GM18502 (cell line): ENCODE data around the gene MAPKBP1.

Source experiments
- ATAC-seq: cut with Tn5 transposase; IDR thresholded peaks from one replicate; pipeline ENCODE4 v1.9.1; 2021; ENCODE audit warnings: mild to moderate bottlenecking; ENCODE audit not compliant: unreplicated experiment, poor library complexity

The MAPKBP1 gene

GRCh38 chr15:41843571-41843970, 69.3 kb downstream of the MAPKBP1 start:
- no peak for ATAC-seq

GRCh38 chr15:41844814-41845213, 70.5 kb downstream of the MAPKBP1 start:
- ATAC-seq = no peak

DNA sequence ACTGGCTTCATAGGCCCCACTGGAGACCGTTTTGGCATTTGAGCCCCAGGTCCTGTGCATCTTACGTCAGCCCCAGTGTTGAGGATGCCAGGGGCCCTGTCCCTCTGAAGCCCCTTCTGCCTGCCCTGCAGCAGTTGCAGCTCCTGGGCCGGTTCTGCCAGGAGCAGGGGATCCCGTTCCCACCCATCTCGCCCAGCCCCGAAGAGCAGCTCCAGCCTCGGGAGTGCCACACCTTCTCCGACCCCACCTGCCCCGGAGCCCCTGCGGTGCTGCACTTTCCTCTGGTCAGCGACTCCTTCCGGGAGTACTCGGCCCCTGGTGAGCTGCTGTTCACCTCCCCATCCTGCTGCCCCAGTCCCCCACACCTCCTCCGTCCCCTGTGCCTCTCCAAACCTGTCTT, 72.9 kb downstream of the MAPKBP1 start:
- ATAC-seq = no peak

- no peak for ATAC-seq
Measured at GRCh38 chr15:41847981-41848380, 73.7 kb downstream of the MAPKBP1 start.

- ATAC-seq = no peak
Measured at GRCh38 chr15:41848631-41849030, 74.3 kb downstream of the MAPKBP1 start.

DNA sequence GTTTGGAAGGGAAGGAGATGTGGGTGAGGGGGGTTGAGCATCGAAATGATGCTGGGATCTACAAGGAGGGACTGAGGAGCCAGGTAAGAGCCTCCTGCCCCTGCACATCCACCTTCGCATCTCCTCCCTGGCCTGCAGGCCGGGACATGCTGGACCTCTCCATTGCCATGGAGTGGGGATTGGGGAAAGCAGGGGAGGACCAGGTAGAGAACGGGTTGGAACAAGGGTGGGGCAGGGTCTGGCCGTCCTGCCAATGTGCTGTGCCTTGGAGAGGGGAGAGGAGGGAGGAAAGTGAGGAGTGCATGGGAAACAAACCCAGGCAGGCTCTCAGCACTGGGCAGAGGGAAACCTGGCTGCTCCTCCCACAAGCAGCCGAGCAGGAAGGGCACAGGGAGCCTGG, 74.9 kb downstream of the MAPKBP1 start:
- ATAC-seq = no peak

GRCh38 chr15:41849861-41850260, 75.6 kb downstream of the MAPKBP1 start:
- no peak for ATAC-seq

DNA sequence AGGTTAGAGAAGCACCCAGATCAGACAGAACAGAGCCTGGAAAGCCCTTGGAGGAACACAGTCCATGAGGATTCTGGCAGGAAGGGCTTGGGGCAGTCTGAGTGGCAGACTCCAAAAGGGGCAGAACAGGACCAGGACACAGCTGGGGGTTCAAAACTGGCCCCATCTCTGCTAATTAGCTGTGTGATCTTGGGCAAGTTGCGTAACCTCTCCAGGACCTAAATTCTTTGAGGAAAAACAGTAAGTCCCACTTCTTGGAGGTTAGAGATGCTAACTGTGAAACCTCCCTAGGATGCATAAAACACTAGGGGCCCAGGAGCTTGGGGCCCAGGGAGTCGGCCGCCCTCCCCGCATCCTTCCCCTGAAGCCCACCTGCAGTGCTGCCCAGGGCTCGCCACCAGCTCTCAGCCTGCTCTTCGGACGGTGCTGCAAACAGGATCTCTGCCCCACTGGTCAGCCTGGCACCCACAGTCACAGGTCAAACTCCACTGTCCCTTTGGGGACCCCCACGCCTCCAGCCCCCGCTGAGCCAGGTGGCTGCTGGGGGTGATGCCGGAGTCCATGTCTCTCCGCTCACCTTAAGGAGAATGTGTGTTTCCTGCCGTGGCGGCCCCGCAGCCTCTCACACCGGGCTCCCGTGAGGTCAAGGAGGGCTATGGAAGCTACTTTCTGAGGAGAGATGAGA, 76.3 kb downstream of the MAPKBP1 start:
- ATAC-seq = no peak

GRCh38 chr15:41851167-41851523, 76.9 kb downstream of the MAPKBP1 start:
- no peak for ATAC-seq

- no peak for ATAC-seq
Measured at GRCh38 chr15:41851755-41852370, 77.6 kb downstream of the MAPKBP1 start.

DNA sequence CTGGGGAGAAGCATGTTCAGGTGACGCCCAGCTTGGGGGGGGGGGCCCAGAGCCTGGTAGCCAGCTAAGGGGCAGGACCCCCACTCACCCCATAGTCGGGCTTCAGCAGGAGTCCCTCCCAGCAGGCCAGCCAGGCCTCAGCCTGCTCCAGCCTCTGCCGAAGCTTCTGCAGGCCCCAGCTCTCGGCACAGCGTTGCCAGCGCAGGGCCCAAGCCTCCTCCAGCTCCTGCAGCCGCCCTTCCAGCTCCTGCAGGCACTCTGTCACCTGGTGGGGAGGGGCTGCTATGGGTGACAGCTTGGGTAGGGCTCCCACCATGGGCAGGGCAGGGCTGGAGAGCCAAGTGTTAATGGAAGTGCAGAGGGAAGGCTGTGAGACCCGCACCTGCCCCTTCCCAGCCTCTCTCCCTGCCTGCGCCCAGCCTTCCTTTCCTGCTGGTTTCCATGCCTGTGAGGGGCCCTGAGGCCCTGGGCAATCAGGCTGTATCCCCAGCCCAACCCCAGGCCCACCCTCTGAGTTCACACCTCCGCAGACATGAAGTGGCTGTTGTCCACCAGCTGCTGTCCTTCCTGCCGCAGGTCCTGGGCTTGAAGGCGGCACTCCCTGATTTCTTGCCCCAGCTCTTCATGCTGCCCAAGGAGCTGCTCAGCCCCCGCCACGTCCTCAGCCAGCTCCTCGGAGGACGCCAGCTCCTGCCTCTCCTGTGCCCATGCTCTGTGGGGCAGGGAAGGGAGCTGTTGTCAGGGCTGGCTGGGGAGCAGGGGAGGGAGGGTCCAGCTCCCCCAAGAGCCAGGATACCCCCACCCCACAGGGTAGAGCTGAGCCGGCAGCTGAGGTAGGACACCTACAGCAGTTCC, 78.7 kb downstream of the MAPKBP1 start:
- no peak for ATAC-seq

GRCh38 chr15:41853831-41854230, 79.5 kb downstream of the MAPKBP1 start:
- no peak for ATAC-seq

- no peak for ATAC-seq
Measured at GRCh38 chr15:41854443-41854842, 80.2 kb downstream of the MAPKBP1 start.

- ATAC-seq = no peak
Measured at GRCh38 chr15:41855261-41855961, 81.1 kb downstream of the MAPKBP1 start.

- no peak for ATAC-seq
Measured at GRCh38 chr15:41856262-41856661, 82.0 kb downstream of the MAPKBP1 start.

DNA sequence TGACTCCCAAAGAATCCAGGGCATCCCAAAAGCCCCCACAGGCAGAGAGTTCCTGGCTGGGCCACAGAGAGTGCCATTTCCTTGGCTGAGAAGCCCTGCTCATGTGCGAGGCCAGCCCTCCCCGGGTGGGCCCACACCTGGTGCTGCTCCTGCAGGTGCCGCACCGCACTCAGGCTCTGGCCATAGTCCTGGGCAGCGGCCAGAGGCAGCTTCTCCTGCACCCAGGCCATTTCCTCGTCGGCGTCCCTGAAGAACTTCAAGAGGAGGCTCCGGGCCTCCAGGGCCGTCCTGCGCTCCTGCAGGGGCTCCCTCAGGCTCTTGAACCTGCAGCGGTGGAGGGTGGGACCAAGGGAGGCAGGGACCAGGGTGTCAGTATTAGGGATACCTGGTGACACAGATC, 82.4 kb downstream of the MAPKBP1 start:
- ATAC-seq = no peak

DNA sequence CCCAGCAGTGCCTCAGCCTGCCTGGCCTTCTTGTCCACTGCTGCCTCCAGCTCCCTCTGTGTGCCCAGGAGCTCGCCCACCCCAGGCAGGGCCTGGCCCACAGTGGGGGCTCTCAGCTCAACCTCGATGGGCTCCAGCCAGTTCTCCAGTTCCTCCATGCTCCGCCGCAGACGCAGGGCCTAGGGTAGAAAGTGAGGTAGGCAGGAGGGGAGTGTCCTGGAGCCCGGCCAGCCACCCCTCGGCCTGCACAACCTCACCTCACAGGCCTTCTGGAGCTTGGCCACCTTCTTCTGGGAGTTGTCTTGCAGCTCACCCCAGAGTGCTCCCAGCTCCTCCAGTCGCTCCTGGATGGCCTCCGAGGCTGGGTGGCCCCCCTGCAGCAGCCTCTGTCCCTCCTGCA, 83.0 kb downstream of the MAPKBP1 start:
- ATAC-seq = no peak

DNA sequence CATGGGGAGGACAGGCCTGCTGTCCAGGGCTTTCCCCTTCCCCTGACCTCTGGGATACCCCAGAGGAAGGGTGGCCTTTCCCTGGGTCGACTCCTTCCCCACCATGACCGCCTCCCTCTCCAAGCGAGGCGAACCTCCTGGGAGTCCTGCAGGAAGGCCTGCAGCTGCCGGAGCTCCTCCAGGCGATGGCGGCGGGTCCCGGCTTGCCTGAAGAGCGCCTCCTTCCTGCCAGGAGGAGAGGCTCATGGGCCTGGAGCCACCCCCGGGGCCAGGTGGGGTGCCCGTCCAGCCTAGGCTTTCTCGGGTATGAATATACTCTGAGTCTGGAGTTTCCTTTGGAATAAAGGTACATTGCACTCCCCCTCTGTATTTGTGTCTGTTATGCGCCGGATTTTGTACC, 84.5 kb downstream of the MAPKBP1 start:
- no peak for ATAC-seq

- ATAC-seq = no peak
Measured at GRCh38 chr15:41860049-41860828, 86.0 kb downstream of the MAPKBP1 start.

- no peak for ATAC-seq
Measured at GRCh38 chr15:41861736-41862356, 87.6 kb downstream of the MAPKBP1 start.
